Activated naive CD4-positive, alpha-beta T cell treated with Interleukin-2 at 50 U/mL for 16 hours (primary cell): ENCODE results near the gene FAAH2.
"Not testable (repeated sequence)": the region's sequence is repeated elsewhere in the genome, so short reads cannot be mapped to it uniquely, and the experiment has no call there.

Experiments used
- DNase-seq: peaks from one replicate; pipeline ENCODE4 v3.0.0-alpha.2; 2020

Gene FAAH2, protein sequence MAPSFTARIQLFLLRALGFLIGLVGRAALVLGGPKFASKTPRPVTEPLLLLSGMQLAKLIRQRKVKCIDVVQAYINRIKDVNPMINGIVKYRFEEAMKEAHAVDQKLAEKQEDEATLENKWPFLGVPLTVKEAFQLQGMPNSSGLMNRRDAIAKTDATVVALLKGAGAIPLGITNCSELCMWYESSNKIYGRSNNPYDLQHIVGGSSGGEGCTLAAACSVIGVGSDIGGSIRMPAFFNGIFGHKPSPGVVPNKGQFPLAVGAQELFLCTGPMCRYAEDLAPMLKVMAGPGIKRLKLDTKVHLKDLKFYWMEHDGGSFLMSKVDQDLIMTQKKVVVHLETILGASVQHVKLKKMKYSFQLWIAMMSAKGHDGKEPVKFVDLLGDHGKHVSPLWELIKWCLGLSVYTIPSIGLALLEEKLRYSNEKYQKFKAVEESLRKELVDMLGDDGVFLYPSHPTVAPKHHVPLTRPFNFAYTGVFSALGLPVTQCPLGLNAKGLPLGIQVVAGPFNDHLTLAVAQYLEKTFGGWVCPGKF

DNA sequence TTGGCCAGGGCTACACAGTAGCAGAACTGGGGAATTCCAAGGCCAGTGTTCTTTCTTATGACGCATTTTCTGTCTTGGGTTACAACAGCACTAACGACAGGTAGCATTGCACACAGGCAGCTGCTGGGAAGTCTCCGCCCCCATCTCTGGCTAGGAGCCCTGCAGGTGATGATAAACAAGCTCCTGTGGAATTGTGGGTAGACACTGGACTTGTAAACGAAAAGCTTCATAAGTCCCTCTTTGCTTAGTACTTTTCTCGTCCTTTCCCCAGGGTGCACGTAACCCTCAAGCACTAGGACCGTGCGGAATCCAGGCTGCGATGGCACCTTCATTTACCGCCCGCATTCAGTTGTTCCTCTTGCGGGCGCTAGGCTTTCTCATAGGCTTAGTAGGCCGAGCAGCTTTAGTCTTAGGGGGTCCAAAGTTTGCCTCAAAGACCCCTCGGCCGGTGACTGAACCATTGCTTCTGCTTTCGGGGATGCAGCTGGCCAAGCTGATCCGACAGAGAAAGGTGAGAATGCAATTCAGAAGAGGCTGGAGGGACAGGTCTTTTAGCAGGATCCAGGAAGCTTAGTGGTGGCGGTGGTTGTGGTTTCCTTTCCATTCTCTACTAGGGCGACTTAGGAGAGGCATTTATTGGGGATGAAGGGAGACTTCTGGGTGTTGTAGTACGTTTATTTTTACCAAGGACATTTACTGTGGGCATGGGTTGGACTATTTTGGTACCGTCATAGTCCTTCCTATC is at the start of gene FAAH2:
Gene FAAH2 (plus strand): TSS at position 200 of the 745 bp plus-strand sequence. CDS start 120 bp downstream, at position 320.
- peak; percentile 63 for DNase-seq

DNA sequence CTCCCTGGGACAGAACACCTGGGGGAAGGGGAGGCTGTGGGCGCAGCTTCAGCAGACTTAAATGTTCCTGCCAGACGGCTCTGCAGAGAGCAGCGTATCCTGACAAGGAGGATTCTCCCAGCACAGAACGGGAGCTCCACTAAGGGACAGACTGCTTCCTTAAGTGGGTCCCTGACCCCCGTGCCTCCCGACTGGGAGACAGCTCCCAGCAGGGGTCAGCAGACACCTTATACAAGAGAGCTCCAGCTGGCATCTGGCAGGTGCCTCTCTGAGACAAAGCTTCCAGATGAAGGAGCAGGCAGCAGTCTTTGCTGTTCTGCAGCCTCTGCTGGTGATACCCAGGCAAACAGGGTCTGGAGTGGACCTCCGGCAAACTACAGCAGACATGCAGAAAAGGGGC is 44.5 kb upstream of the FAAH2 start:
- DNase-seq: no peak

DNA sequence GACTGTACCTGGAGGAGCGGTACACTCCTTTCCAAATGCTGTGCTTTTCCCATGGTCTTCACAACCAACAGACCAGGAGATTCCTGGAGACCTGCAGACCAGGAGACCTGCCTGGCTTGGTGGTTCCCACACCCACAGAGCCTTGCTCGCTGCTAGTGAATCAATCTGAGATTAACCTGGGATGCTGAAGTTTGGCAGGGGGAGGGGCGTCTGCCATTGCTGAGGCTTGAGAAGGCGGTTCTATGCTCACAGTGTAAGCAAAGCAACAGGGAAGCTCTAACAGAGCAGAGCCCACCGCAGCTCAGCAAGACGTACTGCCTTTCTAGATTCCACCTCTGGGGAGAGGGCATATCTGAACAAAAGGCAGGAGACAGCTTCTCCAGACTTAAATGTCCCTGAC is 34.5 kb upstream of the FAAH2 start:
- DNase-seq: no peak

DNA sequence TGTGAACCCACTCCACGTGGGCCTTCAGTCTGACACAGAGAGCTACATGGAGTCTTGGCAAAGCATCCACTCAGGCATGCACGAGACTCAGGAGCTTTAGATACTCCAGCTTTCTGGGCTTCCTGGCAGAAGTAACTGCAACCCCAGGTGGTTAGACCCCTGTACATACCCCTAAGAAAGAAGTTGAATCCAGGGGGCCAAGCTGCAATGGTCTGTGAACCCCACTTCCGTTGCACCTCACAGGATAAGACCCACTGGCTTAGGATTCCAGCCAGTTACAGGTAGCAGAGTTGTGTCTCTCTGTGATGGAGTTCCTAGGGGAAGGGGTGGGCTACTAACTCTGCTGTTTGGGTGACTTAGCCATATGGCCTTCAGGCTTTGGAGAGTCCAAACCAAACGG is 21.4 kb upstream of the FAAH2 start:
- no peak for DNase-seq

GRCh38 chrX:57266275-57266674 is 20.2 kb upstream of the FAAH2 start:
- no peak for DNase-seq

GRCh38 chrX:57266871-57267270 is 19.6 kb upstream of the FAAH2 start:
- no peak for DNase-seq

DNA sequence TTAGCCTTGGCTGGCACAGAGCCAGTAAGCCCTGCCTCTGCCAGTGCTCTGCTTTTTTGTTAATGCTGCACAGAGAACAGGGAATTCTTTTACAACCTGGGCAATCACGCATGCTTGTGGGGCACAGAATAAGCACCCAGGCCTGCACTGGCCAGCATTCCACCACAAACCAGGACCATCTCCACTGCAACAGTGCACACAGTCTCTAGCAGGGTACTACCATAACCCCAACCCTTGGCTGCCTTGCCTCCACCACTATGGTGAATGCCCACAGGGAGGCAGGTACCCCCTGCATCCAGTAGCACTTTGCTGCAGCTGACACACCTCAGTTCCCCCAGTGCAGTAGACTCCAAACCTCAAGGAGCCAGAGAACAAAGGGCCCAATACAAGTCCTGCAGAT is 19.2 kb upstream of the FAAH2 start:
- no peak for DNase-seq

DNA sequence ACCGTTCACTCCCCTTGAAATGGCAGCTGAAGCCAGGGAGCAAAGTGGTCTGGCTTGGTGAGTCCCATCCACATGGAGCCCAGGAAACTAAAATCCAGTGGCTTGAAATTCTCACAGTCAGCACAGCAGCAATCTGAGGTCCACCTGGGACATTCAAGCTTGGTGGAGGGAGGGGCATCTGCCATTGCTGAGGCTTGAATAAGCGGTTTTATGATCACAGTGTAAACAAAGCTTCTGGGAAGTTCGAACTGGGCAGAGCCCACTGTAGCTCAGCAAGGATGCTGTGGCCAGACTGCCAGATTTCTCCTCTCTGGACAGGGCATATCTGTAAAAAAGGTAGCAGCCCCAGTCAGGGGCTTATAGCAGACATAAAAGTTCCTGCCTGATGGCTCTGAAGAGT is 15.5 kb upstream of the FAAH2 start:
- no peak for DNase-seq

GRCh38 chrX:57282568-57282967 is 3.9 kb upstream of the FAAH2 start:
- DNase-seq: no peak

DNA sequence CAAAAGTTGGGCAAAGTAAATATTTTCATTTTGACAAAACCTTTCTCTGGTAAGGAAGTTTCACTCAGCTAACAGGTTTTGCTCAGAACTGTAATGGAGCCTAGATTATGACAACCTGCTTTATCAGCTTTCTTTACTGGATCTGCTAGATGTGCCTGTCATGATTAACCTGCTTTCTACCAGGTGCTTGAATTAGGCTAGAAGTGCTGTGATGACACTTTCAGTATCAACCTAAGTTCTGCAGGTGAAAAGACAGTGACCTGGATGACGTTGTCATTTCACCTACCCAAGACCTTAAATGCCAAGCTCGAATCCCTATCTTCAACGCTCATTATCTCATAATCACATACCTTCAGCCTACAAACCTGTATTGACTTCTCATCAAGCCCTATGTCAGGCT is 1.5 kb upstream of the FAAH2 start:
- DNase-seq: no peak

GRCh38 chrX:57289089-57289488 is 2.6 kb downstream of the FAAH2 start:
- no peak for DNase-seq

GRCh38 chrX:57294961-57295360 is 8.5 kb downstream of the FAAH2 start:
- no peak for DNase-seq

- DNase-seq: not testable (repeated sequence)
These were observed 9.2 kb downstream of the FAAH2 start for GRCh38 chrX:57295679-57296078.

DNA sequence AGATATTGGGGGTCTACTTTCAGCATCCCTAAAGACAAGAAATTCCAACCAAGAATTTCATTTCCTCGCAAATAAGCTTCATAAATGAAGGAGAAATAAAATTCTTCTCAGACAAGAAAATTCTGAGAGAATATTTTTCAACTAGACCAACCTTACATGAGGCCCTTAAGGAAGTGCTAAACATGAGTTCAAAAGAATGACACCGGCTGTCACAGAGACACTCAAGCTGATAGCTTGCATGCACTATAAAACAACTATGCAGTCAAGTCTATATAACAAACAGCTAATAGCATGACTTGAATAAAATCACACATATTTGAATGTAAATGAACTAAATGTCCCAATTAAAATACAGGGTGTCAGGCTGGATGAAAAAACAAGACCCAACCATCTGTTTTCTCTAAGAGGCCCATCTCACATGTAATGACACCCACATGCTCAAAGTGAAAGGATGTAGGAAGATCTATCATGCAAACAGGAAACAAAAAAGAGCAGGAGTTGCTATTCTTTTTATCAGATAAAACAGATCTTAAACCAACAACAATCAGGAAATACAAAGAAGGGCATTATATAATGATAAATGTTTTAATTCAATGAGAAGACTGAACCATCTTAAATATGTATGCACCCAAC is 27.2 kb downstream of the FAAH2 start:
- DNase-seq: no peak

DNA sequence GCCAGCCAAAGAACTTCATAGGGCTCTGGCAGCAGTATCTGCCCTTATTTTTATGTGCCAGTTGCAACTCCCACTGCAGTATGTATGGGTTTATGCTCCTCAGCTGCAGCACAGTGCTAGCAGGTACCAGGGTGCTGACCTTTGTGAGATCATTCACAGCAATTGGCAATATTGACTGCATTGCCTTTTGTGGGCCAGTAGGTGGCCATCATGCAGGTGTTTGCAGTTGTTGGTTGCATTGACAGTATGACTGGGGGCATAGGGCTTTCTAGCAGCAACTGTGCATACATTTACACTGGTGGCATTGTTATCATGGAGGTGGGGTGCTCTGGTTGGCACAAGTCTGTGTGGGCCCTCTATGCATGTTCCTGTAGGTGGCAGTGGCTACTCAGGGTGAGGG is 42.5 kb downstream of the FAAH2 start:
- no peak for DNase-seq

DNA sequence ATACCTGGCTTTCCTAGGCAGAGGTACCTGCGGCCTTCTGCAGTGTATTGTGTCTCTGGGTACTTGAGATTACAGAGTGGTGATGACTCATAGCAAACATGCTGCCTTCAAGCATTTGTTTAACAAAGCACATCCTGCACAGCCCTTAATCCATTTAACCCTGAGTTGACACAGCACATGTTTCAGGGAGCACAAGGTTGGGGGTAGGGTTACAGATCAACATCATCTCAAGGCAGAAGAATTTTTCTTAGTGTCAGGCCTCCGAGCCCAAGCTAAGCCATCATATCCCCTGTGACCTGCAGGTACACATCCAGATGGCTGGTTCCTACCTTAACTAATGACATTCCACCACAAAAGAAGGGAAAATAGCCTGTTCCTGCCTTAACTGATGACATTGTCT is 49.3 kb downstream of the FAAH2 start:
- DNase-seq: not testable (repeated sequence)

DNA sequence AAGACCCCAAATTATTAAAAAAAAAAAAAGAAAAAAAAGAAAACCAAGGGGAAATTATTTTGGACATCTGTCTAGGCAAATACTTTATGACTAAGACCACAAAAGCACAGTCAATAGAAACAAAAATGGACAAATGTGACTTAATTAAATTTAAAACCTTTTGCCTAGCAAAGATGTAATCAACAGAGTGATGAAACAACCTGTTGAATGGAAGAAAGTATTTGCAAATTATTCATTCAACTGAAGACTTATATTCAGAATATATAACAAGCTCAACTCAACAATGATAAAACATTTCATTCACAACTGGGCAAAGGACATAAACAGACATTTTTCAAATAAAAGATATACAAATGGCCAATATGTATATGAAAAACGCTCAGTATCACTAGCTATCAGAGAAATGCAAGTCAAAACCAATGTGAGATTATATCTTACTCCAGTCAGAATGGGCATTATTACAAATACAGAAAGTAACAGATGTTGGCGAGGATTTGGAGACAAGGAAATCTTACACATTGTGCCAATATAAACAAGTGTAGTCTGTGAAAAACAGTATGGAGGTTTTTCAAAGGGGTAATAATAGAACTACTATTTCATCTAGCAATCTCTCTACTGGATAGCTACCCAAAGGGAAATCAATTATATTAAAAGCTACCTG is 67.1 kb downstream of the FAAH2 start:
- DNase-seq: no peak

DNA sequence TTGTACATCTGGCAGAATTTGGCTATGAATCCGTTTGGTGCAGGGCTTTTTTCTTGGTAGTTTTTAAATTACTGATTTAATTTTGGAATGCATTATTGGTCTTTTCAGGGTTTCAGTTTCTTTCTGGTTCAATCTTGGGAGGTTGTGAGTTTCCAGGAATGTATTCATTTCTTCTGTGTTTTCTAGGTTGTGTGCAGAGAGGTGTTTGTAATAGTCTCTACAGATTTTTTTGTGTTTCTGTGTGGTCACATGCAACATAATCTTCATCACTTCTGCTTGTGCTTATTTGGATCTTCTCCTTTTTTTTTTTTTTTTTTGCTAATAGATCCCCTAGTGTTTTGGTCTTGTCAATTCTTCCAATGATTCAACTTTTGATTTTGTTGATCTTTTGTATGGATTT is 77.6 kb downstream of the FAAH2 start:
- no peak for DNase-seq

GRCh38 chrX:57366430-57366829 is 79.9 kb downstream of the FAAH2 start:
- no peak for DNase-seq

- DNase-seq: no peak
These were observed 81.1 kb downstream of the FAAH2 start for GRCh38 chrX:57367649-57368048.

GRCh38 chrX:57368158-57368557 is 81.7 kb downstream of the FAAH2 start:
- DNase-seq: no peak

DNA sequence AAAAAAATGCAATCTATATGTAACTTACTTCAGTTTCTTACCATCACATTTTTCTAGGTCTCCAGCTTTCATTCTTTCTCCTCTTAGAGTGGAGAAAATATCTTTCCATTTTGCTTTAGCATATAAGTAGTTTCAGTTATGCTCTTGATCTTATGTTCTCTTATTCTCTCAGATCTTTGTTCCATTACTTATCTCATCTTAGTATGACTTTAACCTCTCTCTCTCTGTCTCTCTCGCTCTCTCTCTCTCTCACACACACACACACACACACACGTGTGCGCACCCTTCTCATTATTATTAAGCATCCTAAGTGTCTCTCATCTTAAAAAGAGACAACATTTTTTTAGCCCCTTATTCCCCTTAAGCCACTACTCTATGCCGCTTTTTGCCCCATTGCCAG is 92.8 kb downstream of the FAAH2 start:
- peak; percentile 2 for DNase-seq
